Mucosa of descending colon (tissue), 3 donors: ENCODE measurements around the gene PLCG1. TPM values are rescaled to one million over a fixed set of nuclear protein-coding genes. Genes with fewer than 3 reads are reported as not detected.

Experiments
- ATAC-seq: fragments of 200-7000 bp; cut with Tn5 transposase; one replicate; pipeline ENCODE4 v1.9.1; 2020; ENCODE audit warnings: mild to moderate bottlenecking, moderate library complexity
- DNase-seq, 3 donors: peaks; one replicate each; pipeline ENCODE4 v3.0.0-alpha.2; 2020
- H3K36me3 ChIP-seq: fragments of 200-600 bp; one replicate; pipeline ENCODE4 v1.8.0; 2021; ENCODE audit warnings: low read depth, mild to moderate bottlenecking
- H3K4me1 ChIP-seq: fragments of 200-600 bp; one replicate; pipeline ENCODE4 v1.8.0; 2021; ENCODE audit warnings: low read depth, mild to moderate bottlenecking
- H3K4me3 ChIP-seq: fragments of 200-600 bp; one replicate; pipeline ENCODE4 v1.8.0; 2021; ENCODE audit warnings: mild to moderate bottlenecking
- H3K9me3 ChIP-seq: fragments of 200-600 bp; one replicate; pipeline ENCODE4 v1.8.0; 2021; ENCODE audit warnings: mild to moderate bottlenecking
- CTCF ChIP-seq: fragments of 200-600 bp; IDR thresholded peaks from one replicate; pipeline ENCODE4 v1.8.0; 2022; ENCODE audit warnings: antibody characterized with exemption, mild to moderate bottlenecking
- intact Hi-C, 2 donors: fragments of 100-400 bp; cut with DNase I in 1 of 2; cut with micrococcal nuclease in 1 of 2; formaldehyde crosslinking; loops; one replicate each; pipeline versions ENCODE4 v1.11.0 to v1.11.1; 2022; cut with DNase I, micrococcal nuclease
- total RNA-seq, 3 donors: library from RNA; stranded (reverse); fragmentation: NEBNext Ultra II Directional in 2 of 3; extraction: Animal tissue kit (Norgen Biotek cat#: 25700) in 2 of 3; gene quantifications; one replicate each; pipeline versions ENCODE4 v1.2.1 to v1.2.4, GENCODE V29; 2021 to 2023
- donor health status: DM: no; HTN: no; CAD: no; lungs with moderate emphysema.
- donor health status: DM: no; HTN: no; CAD: no.
- donor health status: DM: no; HTN: yes; CAD: no.

Gene PLCG1
- total RNA-seq, 3 donors from 2014 or later = 65.2 to 98.4 (median 85.4) TPM

- no peak overlapping the region for H3K4me3 ChIP-seq
- DNase-seq = no peak
- no peaks in the 10 kb centered on the region for H3K36me3 ChIP-seq
- H3K9me3 ChIP-seq = peaks cover 12% of the 10 kb centered on the region
- no peak for ATAC-seq
- no peak for TF ChIP-seq CTCF
- intact Hi-C loops = no loop called here
- H3K4me1 ChIP-seq = no peaks in the 10 kb centered on the region
These were observed 64.4 kb downstream of the PLCG1 start for GRCh38 chr20:41201760-41202159.

GRCh38 chr20:41202426-41202825, 65.1 kb downstream of the PLCG1 start:
- Histone ChIP-seq H3K36me3 (no peaks in the 10 kb centered on the region), H3K4me3 (no peak overlapping the region), H3K9me3 (peaks cover 12% of the 10 kb centered on the region), H3K4me1 (no peaks in the 10 kb centered on the region)
- no peak for ATAC-seq
- intact Hi-C loops = no loop called here
- DNase-seq = no peak
- TF ChIP-seq CTCF = no peak

DNA sequence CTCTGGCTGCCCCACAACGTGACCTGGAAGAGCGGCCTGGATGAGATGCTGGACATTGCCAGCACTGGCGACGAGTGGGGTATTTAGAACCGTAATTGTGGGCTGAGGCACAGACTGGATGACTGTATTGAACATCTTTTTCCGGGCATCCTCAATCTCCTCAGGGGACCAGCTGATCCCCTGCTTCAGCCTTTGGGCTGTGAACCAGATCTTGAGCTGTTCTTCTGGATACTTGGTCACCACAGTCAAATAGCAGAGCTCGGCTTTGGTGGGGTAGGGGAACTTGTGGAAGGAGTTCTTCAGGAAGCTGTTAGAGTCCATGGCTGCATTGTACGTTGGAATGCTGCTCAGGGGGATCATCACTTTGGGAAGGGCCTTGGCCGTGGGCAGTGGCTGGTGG, 66.3 kb downstream of the PLCG1 start:
- peaks cover 6% of the 10 kb centered on the region for H3K9me3 ChIP-seq
- DNase-seq (no peak), ATAC-seq (no peak)
- no peaks in the 10 kb centered on the region for H3K36me3 ChIP-seq
- no peak for TF ChIP-seq CTCF
- intact Hi-C loops = no loop called here
- no peak overlapping the region for H3K4me3 ChIP-seq
- no peaks in the 10 kb centered on the region for H3K4me1 ChIP-seq

DNA sequence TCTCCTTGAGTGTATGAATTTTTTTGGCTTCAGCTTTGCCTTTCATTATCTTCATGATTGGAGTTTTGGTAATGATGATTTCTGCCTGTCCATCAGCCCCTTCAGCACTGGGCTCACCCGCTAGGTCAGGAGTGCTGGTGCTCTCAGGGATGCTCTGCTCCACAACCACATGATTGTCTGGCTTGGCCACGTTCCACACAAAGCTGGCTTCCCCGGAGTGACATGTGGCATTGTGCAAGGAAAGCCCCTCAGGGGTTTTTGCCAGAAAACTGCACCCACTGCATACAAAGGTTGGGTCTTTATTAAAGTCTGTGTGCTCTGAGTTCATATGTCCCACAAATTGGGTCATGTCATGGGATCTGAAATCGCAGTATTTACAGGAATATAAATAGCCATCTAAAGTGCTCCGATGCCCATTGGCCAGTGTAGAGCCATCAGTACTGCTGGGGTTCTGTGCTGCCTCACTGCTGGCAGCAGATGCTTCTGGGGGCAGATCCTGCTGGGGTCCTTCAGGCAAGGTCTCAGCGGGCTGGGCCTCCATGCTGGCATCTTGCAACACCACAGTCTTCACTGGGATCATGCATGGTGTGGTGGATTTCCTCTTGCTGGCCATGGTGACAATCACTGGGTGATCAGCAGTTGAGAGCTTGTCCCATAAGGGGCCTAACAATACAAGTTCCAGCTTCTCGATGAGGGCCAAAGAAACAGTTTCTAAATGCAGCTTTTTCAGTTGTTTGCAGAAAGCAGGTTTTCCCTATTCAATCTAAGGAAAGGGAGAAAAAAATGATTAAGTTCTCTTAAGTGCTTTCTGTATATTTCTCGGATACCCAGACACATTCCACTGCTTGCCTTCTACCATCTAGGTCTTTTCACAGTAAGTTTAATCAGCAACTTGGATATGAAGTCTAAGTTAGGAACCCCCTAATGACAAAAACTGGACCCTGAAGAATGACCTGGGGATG, 67.2 kb downstream of the PLCG1 start:
- intact Hi-C loops = no loop called here
- no peak for DNase-seq
- no peaks in the 10 kb centered on the region for H3K36me3 ChIP-seq

DNA sequence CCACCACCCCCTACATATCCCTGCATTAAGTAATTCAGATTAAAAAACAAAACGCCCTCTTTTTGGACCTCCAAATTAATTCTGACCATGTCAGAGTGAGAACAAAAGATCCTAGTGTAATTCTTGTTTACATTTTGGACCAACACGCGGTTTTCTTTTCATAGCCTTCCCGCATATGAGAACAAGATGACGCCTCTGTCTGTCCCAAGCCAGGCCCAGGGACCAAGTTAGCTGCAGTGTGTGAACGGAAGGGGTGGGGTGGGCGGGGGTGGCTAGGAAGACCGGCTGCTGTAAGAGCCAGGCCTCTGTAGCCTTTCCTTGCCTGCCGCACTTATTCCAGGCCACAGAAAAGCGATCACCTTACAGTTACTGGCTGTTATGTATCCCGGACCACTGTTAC, 68.0 kb downstream of the PLCG1 start:
- Histone ChIP-seq H3K36me3 (no peaks in the 10 kb centered on the region), H3K9me3 (no peaks in the 10 kb centered on the region), H3K4me3 (no peak overlapping the region), H3K4me1 (no peaks in the 10 kb centered on the region)
- ATAC-seq (no peak), DNase-seq (no peak)
- intact Hi-C loops = no loop called here
- no peak for TF ChIP-seq CTCF

More for the DNA sequence above, 67.2 kb downstream of the PLCG1 start:
- no peak for ATAC-seq
- no peaks in the 10 kb centered on the region for H3K9me3 ChIP-seq
- no peaks in the 10 kb centered on the region for H3K4me1 ChIP-seq
- H3K4me3 ChIP-seq = no peak overlapping the region
- TF ChIP-seq CTCF = no peak
